OCI-LY1 (cell line): Measurements from ENCODE around the gene NCOR1.

Experiments used
- CTCF ChIP-seq: fragments of 200-600 bp; sonication (generic), shearing (Covaris generic); IDR thresholded peaks from 2 replicates; pipeline ENCODE4 v1.5.1; 2017; ENCODE audit warnings: mild to moderate bottlenecking, antibody characterized with exemption, low read length, moderate library complexity, mixed read lengths
- EZH2 ChIP-seq: fragments of 200-600 bp; sonication (generic), shearing (Covaris generic); IDR thresholded peaks from 2 replicates; pipeline ENCODE4 v1.8.0; 2017; ENCODE audit warnings: borderline replicate concordance, mixed run types, mild to moderate bottlenecking, antibody characterized with exemption, low read length, moderate library complexity, mixed read lengths

- no peak for TF ChIP-seq CTCF
- TF ChIP-seq EZH2, result no peak
Measured at GRCh38 chr17:16073845-16074244, 141.5 kb downstream of the NCOR1 start.
